Calu3 (cell line): ENCODE results near the gene TGFB1I1. TPM values are rescaled to one million over a fixed set of nuclear protein-coding genes. Genes with fewer than 3 reads are reported as not detected.

Source experiments
- BruUV-seq: library from RNA; stranded (reverse); fragments of 400-500 nt; replicated peaks from 2 replicates; lab custom pipeline; 2021; lab: Mats Ljungman, UMichigan
- CTCF ChIA-PET: fragments of 300-600 bp; sonication (Branson Sonifier 250); formaldehyde crosslinking; loops from one replicate; lab custom pipeline; 2022; ENCODE audit warnings: antibody characterized with exemption; lab: Charles Lee
- DNase-seq: peaks from one replicate; pipeline ENCODE4 v3.0.0; 2022
- H3K27ac Mint-ChIP-seq: one replicate; pipeline ENCODE4 v1.8.0; 2022; ENCODE audit warnings: mixed read lengths; ENCODE audit not compliant: unreplicated experiment
- H3K27me3 Mint-ChIP-seq: one replicate; pipeline ENCODE4 v1.8.0; 2022; ENCODE audit warnings: mixed read lengths; ENCODE audit not compliant: unreplicated experiment
- H3K36me3 Mint-ChIP-seq: one replicate; pipeline ENCODE4 v1.8.0; 2022; ENCODE audit warnings: mild to moderate bottlenecking, moderate library complexity, mixed read lengths; ENCODE audit not compliant: insufficient read depth, unreplicated experiment
- H3K4me1 Mint-ChIP-seq: one replicate; pipeline ENCODE4 v1.8.0; 2022; ENCODE audit warnings: mild to moderate bottlenecking, low read depth, mixed read lengths; ENCODE audit not compliant: unreplicated experiment
- H3K4me3 Mint-ChIP-seq: one replicate; pipeline ENCODE4 v1.8.0; 2022; ENCODE audit warnings: mild to moderate bottlenecking, low read depth, moderate library complexity, mixed read lengths; ENCODE audit not compliant: unreplicated experiment
- H3K9me3 Mint-ChIP-seq: one replicate; pipeline ENCODE4 v1.8.0; 2022; ENCODE audit warnings: low read depth, mixed read lengths; ENCODE audit not compliant: unreplicated experiment
- intact Hi-C: fragments of 100-400 bp; cut with micrococcal nuclease; formaldehyde crosslinking; loops from one replicate; pipeline ENCODE4 v1.10.0; 2022; ENCODE audit not compliant: unreplicated experiment
- total RNA-seq: library from RNA; stranded (reverse); gene quantifications from 2 replicates; pipeline ENCODE4 v1.2.3, GENCODE V29; 2022
- TF ChIP-seq, protein P1 (sequence below): fragments of 200-600 bp; IDR thresholded peaks from one replicate; pipeline ENCODE4 v1.8.0; 2022; ENCODE audit warnings: antibody characterized with exemption; ENCODE audit not compliant: unreplicated experiment

Gene TGFB1I1
- total RNA-seq, 1 experiment from 2014 or later, result 18.7 TPM

DNA sequence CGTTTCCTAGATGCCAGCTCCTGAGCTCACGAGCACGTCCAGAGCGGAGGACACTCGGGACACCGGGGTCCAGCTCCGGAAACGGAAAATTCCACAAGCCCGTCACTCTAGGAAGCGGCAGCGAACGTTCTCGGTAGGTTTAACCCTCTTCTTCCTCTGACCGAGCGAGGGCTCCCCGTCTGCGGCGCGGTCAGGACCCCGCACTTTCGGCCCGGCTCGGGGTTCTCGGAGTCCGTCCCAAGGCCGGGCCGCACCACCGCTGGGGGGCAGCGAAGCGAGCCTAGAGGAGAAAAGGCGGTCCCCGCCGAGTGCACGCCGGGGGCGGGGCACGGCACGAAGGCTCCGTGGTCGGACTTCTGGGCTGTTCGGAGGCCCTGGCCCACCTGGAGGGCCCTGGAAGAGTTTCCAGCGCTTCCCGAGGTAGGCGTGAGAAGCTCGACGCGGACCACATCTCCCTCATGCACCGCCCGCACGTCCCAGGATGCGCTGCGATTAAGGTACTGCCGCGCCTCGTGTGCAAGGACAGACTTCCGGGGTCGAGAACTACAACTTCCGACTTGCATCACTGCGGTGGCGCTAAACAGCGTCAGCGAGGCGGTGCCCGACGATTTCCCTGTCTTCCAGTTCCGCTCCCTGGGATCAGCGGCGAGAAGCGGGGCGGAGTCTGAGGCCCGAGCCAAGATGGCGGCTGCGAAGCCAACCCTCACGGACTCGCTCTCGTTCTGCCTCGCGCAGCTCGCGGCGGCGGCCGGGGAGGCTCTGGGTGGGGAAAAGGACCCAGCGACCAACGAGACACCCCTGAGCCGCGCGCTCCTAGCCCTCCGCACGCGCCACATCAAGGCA lies 12.9 kb upstream of the TGFB1I1 start, which contains the start of gene ARMC5:
ARMC5 (plus strand) TSS at position 658 of the 843 bp plus-strand sequence; CDS start at position 682, 24 bp downstream.
- Mint-ChIP-seq H3K4me1 (peaks cover 18% of the 10 kb centered on the region), H3K36me3 (peaks cover 49% of the 10 kb centered on the region), H3K4me3 (peak within 1 kb of the TSS; percentile 86), H3K27me3 (no peaks in the 10 kb centered on the region), H3K27ac (peak within 1 kb of the TSS; percentile 93), H3K9me3 (no peaks in the 10 kb centered on the region)
- TF ChIP-seq, protein P1, sequence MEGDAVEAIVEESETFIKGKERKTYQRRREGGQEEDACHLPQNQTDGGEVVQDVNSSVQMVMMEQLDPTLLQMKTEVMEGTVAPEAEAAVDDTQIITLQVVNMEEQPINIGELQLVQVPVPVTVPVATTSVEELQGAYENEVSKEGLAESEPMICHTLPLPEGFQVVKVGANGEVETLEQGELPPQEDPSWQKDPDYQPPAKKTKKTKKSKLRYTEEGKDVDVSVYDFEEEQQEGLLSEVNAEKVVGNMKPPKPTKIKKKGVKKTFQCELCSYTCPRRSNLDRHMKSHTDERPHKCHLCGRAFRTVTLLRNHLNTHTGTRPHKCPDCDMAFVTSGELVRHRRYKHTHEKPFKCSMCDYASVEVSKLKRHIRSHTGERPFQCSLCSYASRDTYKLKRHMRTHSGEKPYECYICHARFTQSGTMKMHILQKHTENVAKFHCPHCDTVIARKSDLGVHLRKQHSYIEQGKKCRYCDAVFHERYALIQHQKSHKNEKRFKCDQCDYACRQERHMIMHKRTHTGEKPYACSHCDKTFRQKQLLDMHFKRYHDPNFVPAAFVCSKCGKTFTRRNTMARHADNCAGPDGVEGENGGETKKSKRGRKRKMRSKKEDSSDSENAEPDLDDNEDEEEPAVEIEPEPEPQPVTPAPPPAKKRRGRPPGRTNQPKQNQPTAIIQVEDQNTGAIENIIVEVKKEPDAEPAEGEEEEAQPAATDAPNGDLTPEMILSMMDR, result peak; percentile 58
- no TSS peak for BruUV-seq
- intact Hi-C loops, result loop anchor here (5.0 to 10.0 kb wide), 2 partner anchors 48 to 236 kb away; partner anchors contain the start of gene RUSF1
- peak; percentile 97 for DNase-seq
- CTCF ChIA-PET, result interaction anchor here (0.7 to 3.6 kb wide), 18 partner anchors 14 to 505 kb away, joined by 3 to 24 read pairs (median 4); partner anchors contain the start of genes HSD3B7, PYCARD, VKORC1 and ZNF267

DNA sequence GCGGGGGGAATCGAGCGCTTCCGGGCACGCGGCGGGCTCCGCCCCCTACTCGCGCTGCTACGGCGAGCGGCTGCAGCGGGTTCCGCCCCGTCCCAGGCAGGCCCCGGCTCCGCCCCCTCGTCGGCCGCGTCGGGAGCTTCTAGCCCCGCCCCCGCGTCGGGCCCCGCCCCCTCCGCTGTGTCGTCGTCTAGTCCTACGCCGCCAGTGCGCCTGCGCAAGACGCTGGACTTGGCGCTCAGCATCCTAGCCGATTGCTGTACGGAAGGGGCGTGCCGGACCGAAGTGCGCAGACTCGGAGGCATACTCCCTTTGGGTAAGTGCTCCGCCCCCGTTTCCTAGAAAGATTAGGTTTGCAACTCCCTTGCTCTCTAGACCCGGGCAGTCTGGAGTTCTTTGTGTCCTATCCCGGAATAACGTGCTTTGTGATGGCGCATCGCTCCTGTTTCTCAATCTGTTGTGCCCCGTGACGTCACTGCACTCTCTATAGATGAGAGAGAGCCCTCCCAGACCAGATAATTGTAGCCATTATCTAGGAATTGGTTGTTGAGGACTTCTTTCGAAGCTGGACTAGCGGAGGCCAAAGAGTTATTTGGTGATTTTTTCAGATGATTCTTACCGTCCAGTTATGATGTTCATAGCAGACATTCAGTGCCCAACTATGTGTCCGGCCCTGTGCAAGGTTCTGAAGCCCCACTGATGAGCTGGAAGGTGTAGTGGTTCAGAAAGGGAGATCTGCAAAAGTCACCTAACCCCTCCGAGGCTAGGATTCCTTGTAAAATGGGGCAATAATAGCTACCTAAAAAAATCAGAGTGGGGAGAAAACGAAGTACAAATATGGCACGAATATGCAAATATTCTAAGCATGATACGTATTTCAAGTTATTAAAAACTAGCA lies 12.0 kb upstream of the TGFB1I1 start:
- H3K36me3 Mint-ChIP-seq, result peaks cover 49% of the 10 kb centered on the region
- DNase-seq, result peak; percentile 100
- no peaks in the 10 kb centered on the region for H3K9me3 Mint-ChIP-seq
- H3K27ac Mint-ChIP-seq, result peak overlapping the region; percentile 93
- intact Hi-C loops, result loop anchor here (2.0 to 10.0 kb wide), 3 partner anchors 17 to 235 kb away; partner anchors contain the start of gene RUSF1
- CTCF ChIA-PET, result interaction anchor here (0.8 to 3.6 kb wide), 13 partner anchors 12 to 474 kb away, joined by 3 to 24 read pairs (median 3); partner anchors contain the start of genes HSD3B7, RUSF1, TGFB1I1 and ZNF267
- H3K27me3 Mint-ChIP-seq, result no peaks in the 10 kb centered on the region
- peak overlapping the region; percentile 86 for H3K4me3 Mint-ChIP-seq
- H3K4me1 Mint-ChIP-seq, result peaks cover 18% of the 10 kb centered on the region
- TF ChIP-seq, protein P1, result no peak
- BruUV-seq, result no TSS peak

DNA sequence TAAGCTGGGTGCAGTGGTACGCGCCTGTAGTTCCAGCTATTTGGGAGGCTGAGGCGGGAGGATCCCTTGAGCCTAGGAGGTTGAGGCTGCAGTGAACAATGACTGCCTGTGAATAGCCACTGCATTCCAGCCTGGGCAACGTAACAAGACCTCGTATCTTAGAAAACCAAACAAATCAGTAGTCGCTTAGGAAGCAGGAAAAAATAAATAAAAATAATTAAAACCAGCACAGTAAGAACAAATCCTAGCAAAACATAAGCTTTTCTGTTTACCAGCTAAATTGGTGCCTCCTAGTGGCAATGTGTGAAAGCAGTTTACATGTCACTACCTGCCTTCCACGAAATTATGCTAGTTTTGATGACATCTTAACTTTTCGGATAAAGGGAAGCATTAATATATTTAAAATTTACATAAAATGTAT lies 11.4 kb upstream of the TGFB1I1 start:
- Mint-ChIP-seq H3K4me1 (peaks cover 18% of the 10 kb centered on the region), H3K27ac (peak overlapping the region; percentile 93), H3K4me3 (peak overlapping the region; percentile 86), H3K27me3 (no peaks in the 10 kb centered on the region), H3K36me3 (peaks cover 49% of the 10 kb centered on the region), H3K9me3 (no peaks in the 10 kb centered on the region)
- TSS peak; percentile 69 for BruUV-seq
- TF ChIP-seq, protein P1, result peak; percentile 66
- CTCF ChIA-PET, result interaction anchor here (0.5 to 3.6 kb wide), 9 partner anchors 10 to 475 kb away, joined by 3 to 24 read pairs (median 4); partner anchors contain the start of genes HSD3B7, RUSF1, TGFB1I1 and ZNF267
- DNase-seq, result no peak
- intact Hi-C loops, result loop anchor here (2.0 kb wide), 1 partner anchor 16 kb away; no protein-coding TSS in a partner anchor
